Heart left ventricle (tissue), 16 donors: ENCODE measurements around the gene NAPSA. TPM values are rescaled to one million over a fixed set of nuclear protein-coding genes. Genes with fewer than 3 reads are reported as not detected.

ENCODE experiments used
- ATAC-seq, 4 donors: fragments of 200-7000 bp; cut with Tn5 transposase; one replicate each; pipeline ENCODE4 v1.9.1; 2020 to 2022; ENCODE audit warnings: moderate library complexity in 4 of 4, mild to moderate bottlenecking in 3 of 4, moderate number of reproducible peaks in 1 of 4
- DNase-seq, 5 donors: peaks; one replicate each; pipeline ENCODE4 v3.0.0-alpha.2; 2020
- H3K27ac ChIP-seq, 12 donors: fragments of 200-600 bp; sonication (generic) in 4 of 12; one replicate each; pipeline versions ENCODE4 v1.5.0 to v1.8.0; 2016 to 2022; ENCODE audit warnings: mild to moderate bottlenecking in 2 of 12
- H3K27me3 ChIP-seq, 9 donors: fragments of 200-600 bp; sonication (generic) in 2 of 9; one replicate each; pipeline versions ENCODE4 v1.5.1 to v1.8.0; 2016 to 2022; ENCODE audit warnings: mild to moderate bottlenecking in 3 of 9
- H3K36me3 ChIP-seq, 9 donors: fragments of 200-600 bp; sonication (generic) in 2 of 9; one replicate each; pipeline versions ENCODE4 v1.5.0 to v1.8.0; 2018 to 2022; ENCODE audit warnings: mild to moderate bottlenecking in 2 of 9
- H3K4me1 ChIP-seq, 12 donors: fragments of 200-600 bp; sonication (generic) in 4 of 12; one replicate each; pipeline versions ENCODE4 v1.5.0 to v1.8.0; 2016 to 2022; ENCODE audit warnings: mild to moderate bottlenecking in 3 of 12
- H3K4me3 ChIP-seq, 12 donors: fragments of 200-600 bp; sonication (generic) in 4 of 12; one replicate each; pipeline versions ENCODE4 v1.5.0 to v1.8.0; 2017 to 2022; ENCODE audit warnings: mild to moderate bottlenecking in 9 of 12, moderate library complexity in 4 of 12
- H3K9me3 ChIP-seq, 12 donors: fragments of 200-600 bp; sonication (generic) in 4 of 12; one replicate each; pipeline versions ENCODE4 v1.5.0 to v1.8.0; 2016 to 2022; ENCODE audit warnings: mild to moderate bottlenecking in 1 of 12
- CTCF ChIP-seq, 12 donors: fragments of 200-600 bp; sonication (generic) in 4 of 12; IDR thresholded peaks; one replicate each; pipeline versions ENCODE4 v1.5.0 to v1.8.0; 2018 to 2022; ENCODE audit warnings: antibody characterized with exemption in 12 of 12, mild to moderate bottlenecking in 5 of 12
- POLR2A ChIP-seq, 2 donors: fragments of 450-650 bp; IDR thresholded peaks; one replicate each; pipeline ENCODE4 v1.6.1; 2017; ENCODE audit warnings: antibody characterized with exemption in 2 of 2, mild to moderate bottlenecking in 2 of 2, moderate library complexity in 2 of 2
- WGBS, 4 donors: extraction: QIAGEN DNeasy Blood & Tissue Kit in 2 of 4; methylation state at CpG; one replicate each; pipeline versions ENCODE4 v1.1.5 to v1.1.7; 2013 to 2018; 5-methylcytosine and 5-hydroxymethylcytosine counted together
- intact Hi-C, 10 donors: fragments of 100-400 bp; cut with DNase I; formaldehyde crosslinking; loops; one replicate each; pipeline versions ENCODE4 v1.11.1 to v1.14.2; 2022
- long read RNA-seq, 3 donors: library from polyadenylated mRNA; unstranded; transcript quantifications; one replicate each; pipeline ENCODE4 v2.0.0, GENCODE V29; 2020 to 2021
- polyA plus RNA-seq, 2 donors: library from polyadenylated mRNA; stranded (reverse); fragments of 200-250 nt; gene quantifications; one replicate each; pipeline ENCODE4 v1.2.3, GENCODE V29; 2013
- total RNA-seq, 9 donors: library from RNA; depleted of rRNA in 2 of 9; stranded (reverse); fragments of >200 nt in 2 of 9; fragmentation: NEBNext Ultra II Directional in 3 of 9; extraction: Animal tissue kit (Norgen Biotek cat#: 25700) in 3 of 9; gene quantifications; one replicate each; pipeline versions ENCODE4 v1.1.0 to v1.2.4, GENCODE V29; 2016 to 2023
- donor health status: ischemic (EF 13 %, LVEDD 7.1; RV severe dilation, severe dysfunction).
- donor health status: healthy with polysubstance abuse.
- donor health status: DM: no; HTN: yes; CAD: no.
- donor health status: DM: no; HTN: no; CAD: no.
- donor health status: ischemic (EF 25% LVEDD 6.9; RV normal size, moderate dysfunction).
- donor health status: ischemic (EF 25% LVEDD 5.7; RV mildly dilated, moderate dysfunction).
- donor health status: healthy.
- donor health status: DM: yes; HTN: yes; CAD: no.
- donor health status: ischemic (EF 35%, LVEDD 5.7; RV mildly dilated, moderate dysfunction).
- donor health status: nonischemic (EF 11% LVEDD 7.7; RV severe dilation, severe dysfunction).
- donor health status: DM: yes; HTN: yes; CAD: no.
- donor health status: PGD.
- donor health status: ischemic (EF 29% LVEDD 5.4; RV normal size, mild dysfunction).
- donor health status: nonischemic (EF 23%, LVEDD 6.1; RV moderate dilation, normal function).

Gene NAPSA
- under 1 TPM in 4 of 9 donors, not detected in 5; 0.28 to 0.89 (median 0.66) TPM for total RNA-seq
- under 1 TPM; 0.36 to 0.61 TPM for polyA plus RNA-seq
- long read RNA-seq, donor 1 = 0 reads
- long read RNA-seq, donor 2 = 0 reads
- long read RNA-seq, donor 3, partial matches to known transcripts = 1 of 1 reads
- long read RNA-seq, donor 3, other reads (novel, unspliced or antisense) = 0 of 1 reads

GRCh38 chr19:50365434-50366306 is at the start of gene NAPSA:
NAPSA (minus strand) TSS chr19:50365639; CDS start chr19:50365621, 18 bp downstream.
- no peak for ATAC-seq

GRCh38 chr19:50413531-50413930 is 48.1 kb upstream of the NAPSA start:
- intact Hi-C loops = loop anchor here in 4 of 10 donors (5.0 kb wide), 2 partner anchors 46 to 51 kb away; partner anchors contain the start of gene NAPSA (in 3 of the 4)
- Histone ChIP-seq H3K9me3 (no peaks in the 10 kb centered on the region), H3K27me3 (peaks cover 6 to 17% (median 9%) of the 10 kb centered on the region in 9 donors), H3K36me3 (peaks cover 0 to 15% (median 3%) of the 10 kb centered on the region in 9 donors), H3K4me1 (peaks cover 0 to 13% (median 0%) of the 10 kb centered on the region in 12 donors), H3K27ac (no peak overlapping the region), H3K4me3 (no peak overlapping the region)
- TF ChIP-seq POLR2A (IDR thresholded peaks at IDR 0.05) = no peak
- no peak for TF ChIP-seq CTCF (IDR thresholded peaks at IDR 0.05)
- ATAC-seq (no peak), DNase-seq (no peak)
- WGBS, 4 donors = 95 to 97% (median 95%) methylated on average over 20 to 21 of the region's 21 CpGs

More at GRCh38 chr19:50365434-50366306, at the start of gene NAPSA:
- TF ChIP-seq CTCF (IDR thresholded peaks at IDR 0.05) (no peak), POLR2A (IDR thresholded peaks at IDR 0.05) (no peak)
- intact Hi-C loops = loop anchor here in 9 of 10 donors (5.0 to 10.0 kb wide), 5 partner anchors 47 to 559 kb away; partner anchors contain the start of genes EMC10 (in 2 of the 9) and GARIN5A (in 2 of the 9)
- H3K4me3 ChIP-seq = no peak within 1 kb of the TSS
- H3K27me3 ChIP-seq = no peaks in the 10 kb centered on the region
- 85 to 88% (median 85%) methylated on average over 11 of the region's 11 CpGs for WGBS, 4 donors
- DNase-seq = no peak
- H3K27ac ChIP-seq = no peak within 1 kb of the TSS
- no peaks in the 10 kb centered on the region for H3K36me3 ChIP-seq
- H3K4me1 ChIP-seq = peaks cover 0 to 14% (median 0%) of the 10 kb centered on the region in 12 donors
- no peaks in the 10 kb centered on the region for H3K9me3 ChIP-seq

- Histone ChIP-seq H3K27ac (no peak overlapping the region), H3K4me3 (no peak overlapping the region), H3K27me3 (peaks cover 2 to 12% (median 5%) of the 10 kb centered on the region in 9 donors), H3K36me3 (peaks cover 0 to 17% (median 3%) of the 10 kb centered on the region in 9 donors), H3K4me1 (peaks cover 0 to 13% (median 0%) of the 10 kb centered on the region in 12 donors), H3K9me3 (no peaks in the 10 kb centered on the region)
- no peak for DNase-seq
- TF ChIP-seq CTCF (IDR thresholded peaks at IDR 0.05) (no peak), POLR2A (IDR thresholded peaks at IDR 0.05) (no peak)
- intact Hi-C loops = loop anchor here in 4 of 10 donors (5.0 kb wide), 2 partner anchors 46 to 51 kb away; partner anchors contain the start of gene NAPSA (in 3 of the 4)
- no peak for ATAC-seq
- WGBS, 4 donors = 94 to 100% (median 96%) methylated on average over 12 to 13 of the region's 13 CpGs
These were observed 47.7 kb upstream of the NAPSA start for GRCh38 chr19:50413096-50413495.

GRCh38 chr19:50412419-50412818 is 47.0 kb upstream of the NAPSA start:
- Histone ChIP-seq H3K9me3 (no peaks in the 10 kb centered on the region), H3K36me3 (peaks cover 0 to 17% (median 3%) of the 10 kb centered on the region in 9 donors), H3K4me3 (no peak overlapping the region), H3K27me3 (peaks cover 0 to 5% (median 0%) of the 10 kb centered on the region in 9 donors), H3K4me1 (peaks cover 0 to 13% (median 0%) of the 10 kb centered on the region in 12 donors), H3K27ac (no peak overlapping the region)
- ATAC-seq (no peak), DNase-seq (no peak)
- TF ChIP-seq CTCF (IDR thresholded peaks at IDR 0.05) (no peak), POLR2A (IDR thresholded peaks at IDR 0.05) (no peak)
- WGBS, 4 donors = 96 to 99% (median 98%) methylated on average over 2 of the region's 2 CpGs
- intact Hi-C loops = loop anchor here in 4 of 10 donors (5.0 kb wide), 2 partner anchors 45 to 50 kb away; partner anchors contain the start of gene NAPSA (in 3 of the 4)
